ENCODE results near the gene CARD11.

- no peak for TF ChIP-seq CTCF (conservative IDR thresholded peaks at IDR 0.05; ENCODE audit: low read depth in 2 of 2)
- TF ChIP-seq ETS1 (IDR thresholded peaks at IDR 0.05), result no peak
- no peak for TF ChIP-seq POLR2AphosphoS5 (IDR thresholded peaks at IDR 0.05; ENCODE audit: low read depth)
- TF ChIP-seq EZH2phosphoT487 (IDR thresholded peaks at IDR 0.05; ENCODE audit: unreplicated experiment), result no peak
- TF ChIP-seq EZH2 (IDR thresholded peaks at IDR 0.05; ENCODE audit: low read depth, unreplicated experiment), result no peak
- no peak for TF ChIP-seq ZNF331 (CRISPR knock-in tag; IDR thresholded peaks at IDR 0.05; ENCODE audit: low read depth)
- no peak for TF ChIP-seq REST (IDR thresholded peaks at IDR 0.05; ENCODE audit: unreplicated experiment)
- TF ChIP-seq NANOG (IDR thresholded peaks at IDR 0.05; ENCODE audit: borderline replicate concordance), result no peak
Measured at GRCh38 chr7:2940466-2940865, 103.2 kb downstream of the CARD11 start.
